Sigmoid colon (tissue), 7 donors: ENCODE measurements around the gene CIAO2A. TPM values are rescaled to one million over a fixed set of nuclear protein-coding genes. Genes with fewer than 3 reads are reported as not detected.

Experiments used
- DNase-seq: peaks from one replicate; pipeline ENCODE4 v3.0.0-alpha.2; 2019
- H3K27ac ChIP-seq, 4 donors: fragments of 200-600 bp; sonication (generic); one replicate each; pipeline ENCODE4 v1.5.1; 2016 to 2019; ENCODE audit warnings: mild to moderate bottlenecking in 1 of 4
- H3K27me3 ChIP-seq, 3 donors: fragments of 200-600 bp; sonication (generic); one replicate each; pipeline ENCODE4 v1.5.1; 2019; ENCODE audit warnings: mild to moderate bottlenecking in 1 of 3
- H3K36me3 ChIP-seq, 4 donors: fragments of 200-600 bp; sonication (generic); one replicate each; pipeline ENCODE4 v1.5.1; 2016 to 2019
- H3K4me1 ChIP-seq, 4 donors: fragments of 200-600 bp; sonication (generic); one replicate each; pipeline ENCODE4 v1.5.1; 2017 to 2019
- H3K4me3 ChIP-seq, 4 donors: fragments of 200-600 bp; sonication (generic); one replicate each; pipeline ENCODE4 v1.5.1; 2017 to 2019; ENCODE audit warnings: mild to moderate bottlenecking in 2 of 4, moderate library complexity in 1 of 4
- H3K9me3 ChIP-seq, 4 donors: fragments of 200-600 bp in 3 of 4; sonication (generic) in 3 of 4; one replicate each; pipeline versions ENCODE4 v1.5.1 to v1.6.1; 2013 to 2019
- EP300 ChIP-seq, 4 donors: sonication (generic); formaldehyde crosslinking; IDR thresholded peaks; one replicate each; pipeline ENCODE4 v1.6.1; 2017; ENCODE audit warnings: antibody characterized with exemption in 4 of 4
- POLR2A ChIP-seq, 2 donors: fragments of 450-650 bp; IDR thresholded peaks; one replicate each; pipeline ENCODE4 v1.6.1; 2016; ENCODE audit warnings: antibody characterized with exemption in 2 of 2, mild to moderate bottlenecking in 2 of 2, moderate library complexity in 2 of 2
- POLR2AphosphoS5 ChIP-seq, 4 donors: sonication (generic); formaldehyde crosslinking; IDR thresholded peaks; one replicate each; pipeline ENCODE4 v1.6.1; 2017; ENCODE audit warnings: antibody characterized with exemption in 4 of 4
- WGBS, 2 donors: extraction: QIAGEN DNeasy Blood & Tissue Kit; methylation state at CpG; one replicate each; pipeline ENCODE4 v1.1.7; 2013; 5-methylcytosine and 5-hydroxymethylcytosine counted together
- intact Hi-C: fragments of 100-400 bp; cut with DNase I; formaldehyde crosslinking; loops from one replicate; pipeline ENCODE4 v1.15.1; 2023
- polyA plus RNA-seq, 3 donors: library from polyadenylated mRNA; stranded (reverse); fragments of 200-250 nt; gene quantifications; one replicate each; pipeline ENCODE4 v1.2.3, GENCODE V29; 2013
- total RNA-seq, 4 donors: library from RNA; depleted of rRNA; stranded (reverse); fragments of >200 nt; gene quantifications; one replicate each; pipeline ENCODE4 v1.1.0, GENCODE V29; 2016
- TF ChIP-seq, protein P1 (sequence below), 4 experiments: fragments of 450-650 bp in 3 of 4; fragments of 200-600 bp in 1 of 4; IDR thresholded peaks; one replicate each; pipeline ENCODE4 v1.5.1; 2016 to 2019; ENCODE audit warnings: antibody characterized with exemption in 4 of 4, mild to moderate bottlenecking in 3 of 4, moderate library complexity in 2 of 4
- donor health status: healthy with polysubstance abuse.
- donor health status: Bipolar disorder and iron deficiency.
- donor health status: healthy.

CIAO2A gene
- total and polyA plus RNA-seq, 7 donors = 24.7 to 339 (median 51.7) TPM

GRCh38 chr15:64132217-64132616 lies 38.6 kb upstream of the CIAO2A start:
- TF ChIP-seq POLR2AphosphoS5 (IDR thresholded peaks at IDR 0.05) (no peak), EP300 (IDR thresholded peaks at IDR 0.05) (no peak), POLR2A (IDR thresholded peaks at IDR 0.05) (no peak)
- TF ChIP-seq, protein P1, sequence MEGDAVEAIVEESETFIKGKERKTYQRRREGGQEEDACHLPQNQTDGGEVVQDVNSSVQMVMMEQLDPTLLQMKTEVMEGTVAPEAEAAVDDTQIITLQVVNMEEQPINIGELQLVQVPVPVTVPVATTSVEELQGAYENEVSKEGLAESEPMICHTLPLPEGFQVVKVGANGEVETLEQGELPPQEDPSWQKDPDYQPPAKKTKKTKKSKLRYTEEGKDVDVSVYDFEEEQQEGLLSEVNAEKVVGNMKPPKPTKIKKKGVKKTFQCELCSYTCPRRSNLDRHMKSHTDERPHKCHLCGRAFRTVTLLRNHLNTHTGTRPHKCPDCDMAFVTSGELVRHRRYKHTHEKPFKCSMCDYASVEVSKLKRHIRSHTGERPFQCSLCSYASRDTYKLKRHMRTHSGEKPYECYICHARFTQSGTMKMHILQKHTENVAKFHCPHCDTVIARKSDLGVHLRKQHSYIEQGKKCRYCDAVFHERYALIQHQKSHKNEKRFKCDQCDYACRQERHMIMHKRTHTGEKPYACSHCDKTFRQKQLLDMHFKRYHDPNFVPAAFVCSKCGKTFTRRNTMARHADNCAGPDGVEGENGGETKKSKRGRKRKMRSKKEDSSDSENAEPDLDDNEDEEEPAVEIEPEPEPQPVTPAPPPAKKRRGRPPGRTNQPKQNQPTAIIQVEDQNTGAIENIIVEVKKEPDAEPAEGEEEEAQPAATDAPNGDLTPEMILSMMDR (IDR thresholded peaks at IDR 0.05) = no peak
- Histone ChIP-seq H3K4me1 (peaks cover 0 to 15% (median 7%) of the 10 kb centered on the region in 4 donors), H3K27ac (no peak overlapping the region), H3K9me3 (no peaks in the 10 kb centered on the region), H3K27me3 (no peaks in the 10 kb centered on the region), H3K36me3 (peaks cover 64 to 100% (median 86%) of the 10 kb centered on the region in 4 donors), H3K4me3 (no peak overlapping the region)
- intact Hi-C loops = no loop called here
- WGBS, 2 donors = 97% methylated on average over 4 of the region's 4 CpGs
- no peak for DNase-seq

DNA sequence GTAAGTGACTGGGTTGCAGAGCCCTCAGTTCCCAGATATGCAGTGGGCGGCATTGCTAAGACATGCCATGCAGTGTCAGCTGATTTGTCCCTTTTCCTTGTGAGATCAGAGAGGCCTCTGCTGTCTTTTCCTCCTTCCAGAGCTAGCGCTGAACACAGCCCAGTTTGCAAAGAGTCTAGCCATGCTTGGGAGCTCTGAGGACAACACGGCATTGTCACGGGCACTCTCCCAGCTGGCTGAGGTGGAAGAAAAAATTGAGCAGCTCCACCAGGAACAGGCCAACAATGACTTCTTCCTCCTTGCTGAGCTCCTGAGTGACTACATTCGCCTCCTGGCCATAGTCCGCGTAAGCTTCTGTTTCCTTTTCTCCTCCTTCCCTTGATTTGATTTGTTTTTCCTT lies 37.9 kb upstream of the CIAO2A start:
- no peaks in the 10 kb centered on the region for H3K9me3 ChIP-seq
- no peaks in the 10 kb centered on the region for H3K27me3 ChIP-seq
- no peak overlapping the region for H3K4me3 ChIP-seq
- peaks cover 60 to 100% (median 86%) of the 10 kb centered on the region in 4 donors for H3K36me3 ChIP-seq
- TF ChIP-seq EP300 (IDR thresholded peaks at IDR 0.05) = no peak
- TF ChIP-seq, protein P1 (IDR thresholded peaks at IDR 0.05) = no peak
- no peak for TF ChIP-seq POLR2A (IDR thresholded peaks at IDR 0.05)
- TF ChIP-seq POLR2AphosphoS5 (IDR thresholded peaks at IDR 0.05) = no peak
- WGBS, 2 donors = 97% methylated on average over 7 of the region's 7 CpGs
- H3K4me1 ChIP-seq = peaks cover 0 to 15% (median 7%) of the 10 kb centered on the region in 4 donors
- intact Hi-C loops = no loop called here
- no peak overlapping the region for H3K27ac ChIP-seq
- no peak for DNase-seq

- H3K27me3 ChIP-seq = no peaks in the 10 kb centered on the region
- no peak overlapping the region for H3K27ac ChIP-seq
- intact Hi-C loops = no loop called here
- no peaks in the 10 kb centered on the region for H3K9me3 ChIP-seq
- peaks cover 53 to 100% (median 84%) of the 10 kb centered on the region in 4 donors for H3K36me3 ChIP-seq
- no peak overlapping the region for H3K4me3 ChIP-seq
- no peak for DNase-seq
- WGBS, 2 donors = 97 to 98% methylated on average over 3 of the region's 3 CpGs
- peaks cover 0 to 15% (median 7%) of the 10 kb centered on the region in 4 donors for H3K4me1 ChIP-seq
- TF ChIP-seq, protein P1 (IDR thresholded peaks at IDR 0.05) = no peak
- TF ChIP-seq POLR2A (IDR thresholded peaks at IDR 0.05) (no peak), EP300 (IDR thresholded peaks at IDR 0.05) (no peak), POLR2AphosphoS5 (IDR thresholded peaks at IDR 0.05) (no peak)
Measured at GRCh38 chr15:64130159-64130558, 36.5 kb upstream of the CIAO2A start.

DNA sequence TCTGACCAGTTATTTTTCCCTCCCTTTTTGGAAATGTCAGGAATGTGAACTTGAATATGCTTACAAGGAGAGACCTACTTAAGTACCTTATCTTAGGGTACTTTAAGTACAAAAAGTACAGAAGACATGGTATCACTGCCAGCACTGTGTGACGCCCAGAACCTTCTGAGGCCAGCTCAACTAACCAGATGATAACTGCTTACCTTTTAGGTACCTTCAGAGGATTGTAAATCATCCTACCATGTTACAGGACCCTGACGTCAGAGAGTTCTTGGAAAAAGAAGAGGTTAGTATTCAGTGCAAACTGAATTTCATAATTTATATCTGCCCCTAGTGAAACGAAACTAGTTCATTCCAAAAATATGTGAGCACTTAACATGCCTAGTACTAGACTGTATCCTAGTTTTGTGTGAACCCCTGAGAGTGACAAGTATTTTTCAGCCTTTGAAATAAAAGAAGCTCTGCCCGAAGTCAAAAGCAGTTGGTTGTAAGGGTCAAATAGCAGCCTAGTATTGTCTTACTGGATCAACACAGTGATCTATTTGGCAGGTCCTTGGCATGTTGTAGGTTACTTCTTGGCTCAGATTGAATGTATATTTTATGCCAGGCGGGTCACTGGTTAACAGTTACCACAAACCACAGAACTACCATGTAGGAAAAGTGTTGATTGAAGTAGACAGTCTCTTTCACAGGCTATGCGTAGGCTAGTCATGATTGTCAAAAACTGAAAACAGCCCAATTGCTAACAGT lies 34.1 kb upstream of the CIAO2A start:
- no peak for TF ChIP-seq POLR2AphosphoS5 (IDR thresholded peaks at IDR 0.05)
- peaks cover 43 to 100% (median 75%) of the 10 kb centered on the region in 4 donors for H3K36me3 ChIP-seq
- no peak for DNase-seq
- H3K27ac ChIP-seq = no peak overlapping the region
- H3K9me3 ChIP-seq = no peaks in the 10 kb centered on the region
- intact Hi-C loops = no loop called here
- 90% methylated on average over 6 of the region's 6 CpGs for WGBS, 2 donors
- H3K27me3 ChIP-seq = no peaks in the 10 kb centered on the region
- H3K4me1 ChIP-seq = no peaks in the 10 kb centered on the region
- no peak overlapping the region for H3K4me3 ChIP-seq

DNA sequence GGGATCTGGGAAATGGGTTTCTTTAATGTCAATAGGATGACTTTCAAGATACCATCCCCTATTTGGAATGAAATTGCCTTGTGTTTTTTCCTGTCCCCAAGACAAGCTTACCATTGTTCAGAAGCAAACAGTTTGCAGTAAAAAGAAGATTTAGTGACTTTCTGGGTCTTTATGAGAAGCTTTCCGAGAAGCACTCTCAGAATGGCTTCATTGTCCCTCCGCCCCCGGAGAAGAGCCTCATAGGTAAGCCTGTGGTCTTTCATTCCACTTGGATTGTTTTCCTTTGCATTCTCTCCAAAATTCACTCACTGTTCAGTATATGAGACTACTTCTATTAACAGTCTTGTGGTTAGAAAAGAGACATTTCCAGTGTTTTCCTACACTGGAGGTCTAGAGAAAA lies 32.3 kb upstream of the CIAO2A start:
- no peaks in the 10 kb centered on the region for H3K4me1 ChIP-seq
- H3K9me3 ChIP-seq = no peaks in the 10 kb centered on the region
- no peak overlapping the region for H3K4me3 ChIP-seq
- 78 to 80% methylated on average over 3 of the region's 3 CpGs for WGBS, 2 donors
- no peaks in the 10 kb centered on the region for H3K27me3 ChIP-seq
- TF ChIP-seq EP300 (IDR thresholded peaks at IDR 0.05) (no peak), POLR2AphosphoS5 (IDR thresholded peaks at IDR 0.05) (no peak)
- no peak overlapping the region for H3K27ac ChIP-seq
- intact Hi-C loops = no loop called here
- H3K36me3 ChIP-seq = peaks cover 32 to 100% (median 67%) of the 10 kb centered on the region in 4 donors
- no peak for DNase-seq
